HEK293T (cell line): ENCODE data around the gene AGAP6.
"Not testable (repeated sequence)": the region's sequence is repeated elsewhere in the genome, so short reads cannot be mapped to it uniquely, and the experiment has no call there.

Source experiments
- CTCF ChIA-PET: fragments of 350-600 bp; formaldehyde crosslinking; extraction: SDS; loops from one replicate; lab custom pipeline; 2021; ENCODE audit warnings: antibody characterized with exemption, inconsistent platforms; lab: Yijun Ruan, JAX
- POLR2A ChIA-PET: fragments of 350-600 bp; formaldehyde crosslinking; extraction: SDS; loops from one replicate; lab custom pipeline; 2020; ENCODE audit warnings: antibody characterized with exemption, inconsistent platforms; lab: Yijun Ruan, JAX
- DNase-seq: peaks from one replicate; pipeline ENCODE4 v3.0.0; 2012; ENCODE audit warnings: mixed read lengths; ENCODE audit errors: extremely low spot score
- NFRKB ChIP-seq: fragments of 450-650 bp; IDR thresholded peaks from 2 replicates; pipeline ENCODE4 v1.6.1; 2016; ENCODE audit warnings: mild to moderate bottlenecking, moderate library complexity

Gene AGAP6

DNA sequence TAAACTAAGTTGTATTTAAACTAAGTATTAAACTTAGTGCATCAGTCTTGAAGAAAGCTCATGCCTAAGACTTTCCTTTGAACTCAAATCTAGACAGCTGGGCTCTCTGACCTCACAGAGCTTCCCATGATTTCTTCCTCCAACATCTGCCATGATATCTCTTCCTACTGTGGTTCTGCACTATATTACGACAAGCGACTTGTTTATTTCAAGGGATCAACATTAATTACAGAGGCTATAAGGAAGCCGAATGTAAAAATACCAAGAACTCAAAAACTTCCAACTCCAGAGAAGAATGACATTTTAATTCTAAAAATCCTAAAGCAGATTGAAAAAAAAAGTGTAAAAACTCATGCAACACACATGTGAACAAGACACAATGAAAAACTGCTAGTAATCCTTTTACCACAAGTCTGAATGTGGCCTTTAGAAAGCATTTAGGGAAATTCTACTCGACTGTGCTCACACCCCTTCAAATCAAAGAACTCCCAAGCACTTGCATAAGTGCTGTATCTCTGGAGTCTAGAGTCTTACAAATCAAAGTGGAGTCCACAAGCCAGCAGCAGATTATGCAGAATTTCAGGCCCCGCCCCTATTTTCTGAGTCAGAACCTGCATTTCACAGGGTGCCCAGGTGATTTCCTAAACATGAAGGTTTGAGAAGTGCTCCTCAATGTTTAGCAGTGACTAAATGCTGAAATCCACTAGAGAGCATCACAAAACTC is 56.9 kb downstream of the AGAP6 start:
- ChIA-PET CTCF (no interaction called here), POLR2A (no interaction called here)
- no peak for DNase-seq
- TF ChIP-seq NFRKB = no peak

DNA sequence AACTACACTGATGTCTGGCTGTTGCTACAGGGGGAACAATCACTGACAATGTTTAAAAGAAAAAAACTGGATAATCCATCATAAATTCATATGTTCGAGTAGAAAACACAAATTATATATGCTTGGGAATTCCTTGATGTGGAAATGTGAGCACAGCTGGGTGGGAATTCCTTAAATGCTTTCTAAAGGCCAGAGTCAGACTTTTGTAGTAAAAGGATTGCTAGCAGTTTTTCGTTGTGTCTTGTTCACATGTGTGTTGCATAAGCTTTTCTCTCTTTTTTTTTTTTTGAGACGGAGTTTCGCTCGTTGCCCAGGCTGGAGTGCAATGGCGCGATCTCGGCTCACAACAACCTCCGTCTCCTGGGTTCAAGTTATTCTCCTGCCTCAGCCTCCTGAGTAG is 58.3 kb downstream of the AGAP6 start:
- CTCF ChIA-PET, DNase-seq, POLR2A ChIA-PET: not testable (repeated sequence)

DNA sequence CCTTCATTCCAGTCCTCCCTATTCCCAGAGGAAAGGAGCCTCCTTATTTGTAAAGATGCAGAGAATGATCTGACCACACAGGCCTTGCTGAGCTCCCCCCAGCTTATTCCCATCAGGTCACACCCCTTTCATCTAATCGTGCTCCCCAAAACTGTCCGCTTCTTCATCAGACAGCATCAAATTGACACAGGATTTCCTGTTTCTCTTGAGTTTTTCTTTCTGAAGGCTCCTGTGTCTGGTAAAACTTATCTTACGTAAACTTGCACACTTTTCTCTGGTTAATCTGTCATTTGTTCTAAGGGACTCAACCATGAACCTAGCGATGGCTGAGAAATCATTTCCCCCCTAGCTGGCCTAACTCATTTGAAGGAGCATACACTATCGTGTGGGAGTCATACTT is 59.4 kb downstream of the AGAP6 start:
- CTCF ChIA-PET, DNase-seq, POLR2A ChIA-PET: not testable (repeated sequence)

DNA sequence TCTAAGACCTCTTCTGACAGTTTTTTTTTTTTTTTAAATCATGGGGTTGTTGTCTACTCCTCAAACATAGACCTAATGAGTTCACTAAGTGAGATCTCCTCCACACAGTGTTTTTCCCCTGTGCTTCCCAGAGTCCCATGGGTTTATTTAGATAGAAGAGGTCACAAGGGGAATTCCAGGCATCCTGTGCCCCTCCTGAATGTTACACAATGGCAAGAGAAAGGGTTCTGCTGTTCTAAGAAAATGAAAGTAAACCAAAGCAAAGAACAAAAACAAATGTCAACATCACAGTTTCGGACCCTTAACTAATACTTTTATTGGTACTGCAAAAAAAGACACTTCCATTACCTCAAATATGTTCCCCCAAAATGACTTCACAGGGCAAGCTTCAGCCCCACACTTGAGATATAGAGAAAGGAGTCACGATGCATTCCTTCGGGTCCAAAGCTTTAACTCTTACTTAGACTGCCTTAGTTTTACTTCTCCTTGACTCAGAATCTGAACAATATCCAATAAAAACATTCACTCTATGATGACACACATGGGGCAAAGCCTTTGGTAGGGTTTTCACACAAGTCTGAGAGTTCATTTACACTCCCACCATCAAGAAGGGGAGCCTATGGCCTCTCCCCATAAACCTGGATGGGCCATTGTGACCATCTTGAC is 63.9 kb downstream of the AGAP6 start:
- CTCF ChIA-PET, POLR2A ChIA-PET, DNase-seq: not testable (repeated sequence)

DNA sequence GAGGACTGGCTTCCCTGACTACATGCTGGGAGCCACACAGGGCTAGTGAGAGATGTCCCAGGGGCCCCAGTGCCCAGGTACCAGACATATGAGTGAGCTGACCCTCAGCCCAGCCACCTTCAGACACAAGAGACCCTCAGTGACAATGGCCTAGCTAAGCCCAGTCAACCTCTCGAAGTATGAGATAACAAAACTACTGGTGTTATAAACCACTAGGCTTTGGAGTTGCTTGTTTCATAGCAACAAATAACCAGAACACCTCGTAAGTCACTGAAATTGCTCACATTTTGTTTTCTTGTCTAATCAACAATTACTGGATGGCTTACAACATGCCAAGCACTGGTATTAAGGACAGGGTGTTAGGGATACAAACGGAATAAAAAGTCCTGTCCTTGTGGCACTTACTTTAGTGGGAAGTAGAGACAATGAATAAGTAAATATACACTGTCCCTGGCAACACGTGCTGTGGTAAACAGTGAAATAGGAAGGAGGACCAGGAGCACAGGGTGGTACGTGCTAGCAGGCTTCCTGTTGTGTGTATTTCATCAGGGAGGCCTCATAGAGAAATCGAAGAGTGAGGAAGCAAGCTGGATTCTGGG is 64.7 kb downstream of the AGAP6 start:
- DNase-seq, CTCF ChIA-PET, POLR2A ChIA-PET: not testable (repeated sequence)

DNA sequence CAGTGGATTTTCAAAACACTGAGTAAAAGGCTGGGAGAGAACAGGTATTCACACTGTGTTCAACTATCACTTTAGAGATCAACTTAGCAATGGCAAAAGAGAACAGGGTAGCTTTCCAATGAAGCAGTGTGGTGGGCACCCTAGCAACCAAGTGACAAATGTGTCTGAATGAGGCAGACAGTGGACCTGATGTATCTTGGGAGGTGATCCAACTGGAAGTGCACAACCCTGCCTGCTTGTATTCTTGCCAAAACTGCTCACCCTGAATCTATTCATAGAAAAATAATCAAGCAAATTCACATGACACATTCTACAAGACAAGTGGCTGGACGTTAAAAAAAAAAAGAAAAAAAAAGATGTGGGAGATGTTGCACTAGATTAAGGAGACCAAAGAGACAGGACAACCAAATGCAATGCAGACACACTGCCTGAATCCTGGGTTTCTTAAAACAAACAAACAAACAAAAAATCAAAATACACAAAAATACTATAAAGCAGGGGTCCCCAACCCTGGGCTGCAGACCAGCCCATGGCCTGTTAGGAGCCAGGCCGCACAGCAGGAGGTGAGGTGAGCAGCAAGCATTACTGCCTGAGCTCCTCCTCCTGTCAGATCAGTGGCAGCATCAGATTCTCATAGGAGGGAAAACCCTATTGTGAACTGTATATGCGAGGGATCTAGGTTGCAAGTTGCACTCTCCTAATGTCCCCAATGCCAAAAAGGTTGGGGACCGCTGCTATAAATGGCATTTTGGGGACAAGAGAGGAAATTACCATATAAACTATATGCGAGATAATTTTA is 67.5 kb downstream of the AGAP6 start:
- CTCF ChIA-PET, POLR2A ChIA-PET, DNase-seq: not testable (repeated sequence)

DNA sequence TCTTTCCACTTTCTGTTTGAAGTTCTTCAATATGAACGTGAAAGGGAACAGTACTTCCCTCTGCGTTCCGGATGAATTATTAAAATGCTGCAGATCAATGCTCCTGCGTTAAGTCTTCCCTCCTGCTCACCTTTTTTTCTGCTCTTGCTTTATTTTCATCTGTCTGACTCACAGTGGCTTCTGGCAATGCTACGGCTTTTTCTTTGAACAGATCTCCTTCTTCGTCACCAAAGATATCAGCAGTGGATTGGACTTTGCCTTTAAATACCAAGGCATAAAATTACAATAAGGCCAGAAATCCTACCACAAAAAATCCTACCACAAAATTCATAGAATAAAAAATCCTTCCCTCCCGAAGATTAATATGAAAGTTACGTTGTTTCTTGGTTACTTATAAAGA is 68.4 kb downstream of the AGAP6 start:
- POLR2A ChIA-PET, CTCF ChIA-PET, DNase-seq: not testable (repeated sequence)

DNA sequence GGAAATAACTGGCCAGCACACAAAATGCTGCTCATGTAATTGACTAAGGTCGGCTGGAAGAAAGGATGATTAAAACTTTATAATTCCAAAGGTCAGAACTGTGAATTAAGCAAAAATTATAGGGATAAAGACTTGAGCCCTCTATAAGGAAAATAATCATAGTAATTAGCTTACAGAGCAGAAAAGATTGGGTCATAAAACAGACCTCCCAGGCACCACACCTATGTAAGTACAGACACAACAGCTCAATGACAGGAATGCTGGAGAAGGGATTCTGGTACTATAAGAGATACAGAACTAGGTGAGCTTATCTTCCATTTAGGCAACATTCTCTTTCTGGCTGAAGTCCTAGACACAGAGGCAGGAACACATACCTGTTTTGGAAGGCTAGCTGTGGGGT is 70.5 kb downstream of the AGAP6 start:
- POLR2A ChIA-PET, CTCF ChIA-PET, DNase-seq: not testable (repeated sequence)

DNA sequence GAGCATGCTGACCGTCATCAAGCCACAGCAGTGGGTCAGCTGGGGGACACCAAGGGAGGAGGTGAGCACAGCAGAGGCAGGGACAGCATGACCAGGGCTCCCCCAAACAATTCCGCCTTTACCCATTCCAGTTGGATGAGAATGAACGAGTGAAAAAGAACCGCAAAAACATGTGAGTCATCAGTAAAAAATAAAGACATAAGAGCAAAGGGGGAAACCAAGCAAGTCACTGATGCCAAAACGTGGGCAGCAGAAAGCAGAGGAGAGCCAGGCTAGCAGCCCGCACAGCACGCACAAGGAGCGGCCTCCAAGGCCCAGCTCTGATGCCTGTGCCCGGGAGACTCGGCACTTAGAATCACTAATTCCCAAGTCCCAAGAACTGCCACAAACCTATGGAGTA is 71.7 kb downstream of the AGAP6 start:
- CTCF ChIA-PET, POLR2A ChIA-PET, DNase-seq: not testable (repeated sequence)
